Coronary artery (tissue), 2 donors: ENCODE data around the gene CMC2.

Experiments used
- DNase-seq: peaks from one replicate; pipeline ENCODE4 v3.0.0-alpha.2; 2017; ENCODE audit warnings: low spot score
- H3K27ac ChIP-seq, 2 donors: fragments of 200-600 bp; sonication (generic); one replicate each; pipeline ENCODE4 v1.5.1; 2016 to 2019
- H3K4me3 ChIP-seq: fragments of 200-600 bp; sonication (generic); 2 replicates; pipeline ENCODE4 v1.5.1; 2016; ENCODE audit warnings: mild to moderate bottlenecking, moderate library complexity
- TF ChIP-seq, protein P1 (sequence below): fragments of 200-600 bp; sonication (generic); IDR thresholded peaks from one replicate; pipeline ENCODE4 v1.5.1; 2019; ENCODE audit warnings: antibody characterized with exemption

CMC2 gene

DNA sequence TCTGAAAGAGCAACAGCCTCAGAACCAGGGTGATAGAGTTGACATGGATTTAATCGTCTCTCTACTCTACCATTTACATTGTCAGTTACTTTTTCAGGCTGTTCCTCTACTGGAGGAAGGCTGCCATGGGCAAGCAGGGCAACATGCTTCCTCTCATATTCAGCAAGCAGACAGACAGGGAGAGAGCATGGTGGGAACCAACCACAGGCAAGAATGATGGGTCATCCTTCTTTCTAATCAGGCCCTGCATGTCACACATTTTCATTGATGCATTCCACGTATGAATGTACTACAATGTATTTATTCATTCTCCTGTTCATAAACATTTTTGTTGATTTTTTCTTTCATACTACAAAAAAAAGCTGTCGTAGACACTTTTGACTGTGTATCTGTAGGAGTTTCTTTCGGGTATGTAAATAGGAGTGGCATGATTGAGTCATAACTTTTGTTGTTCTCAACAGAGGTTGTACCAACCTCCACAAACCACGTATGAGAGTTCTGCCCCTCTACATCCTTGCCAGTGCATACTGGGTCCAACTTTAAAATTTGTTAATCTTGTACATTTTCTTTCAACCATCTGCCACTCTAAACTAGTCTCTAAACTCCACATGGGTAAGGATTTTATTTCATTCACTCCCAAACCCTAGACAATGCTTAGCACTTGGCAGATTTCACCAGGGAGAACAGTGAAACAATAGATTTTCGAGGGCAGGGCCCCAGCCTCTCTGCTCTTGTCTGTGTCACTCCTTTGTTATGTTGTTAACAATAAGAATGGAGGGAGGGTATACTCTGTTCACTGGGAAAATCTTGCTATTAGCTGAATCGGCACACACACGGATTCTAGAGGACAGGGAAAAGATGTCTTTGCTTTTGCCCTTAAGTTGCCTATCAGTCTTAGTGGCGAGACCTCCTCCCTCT, 58.7 kb downstream of the CMC2 start:
- TF ChIP-seq, protein P1, sequence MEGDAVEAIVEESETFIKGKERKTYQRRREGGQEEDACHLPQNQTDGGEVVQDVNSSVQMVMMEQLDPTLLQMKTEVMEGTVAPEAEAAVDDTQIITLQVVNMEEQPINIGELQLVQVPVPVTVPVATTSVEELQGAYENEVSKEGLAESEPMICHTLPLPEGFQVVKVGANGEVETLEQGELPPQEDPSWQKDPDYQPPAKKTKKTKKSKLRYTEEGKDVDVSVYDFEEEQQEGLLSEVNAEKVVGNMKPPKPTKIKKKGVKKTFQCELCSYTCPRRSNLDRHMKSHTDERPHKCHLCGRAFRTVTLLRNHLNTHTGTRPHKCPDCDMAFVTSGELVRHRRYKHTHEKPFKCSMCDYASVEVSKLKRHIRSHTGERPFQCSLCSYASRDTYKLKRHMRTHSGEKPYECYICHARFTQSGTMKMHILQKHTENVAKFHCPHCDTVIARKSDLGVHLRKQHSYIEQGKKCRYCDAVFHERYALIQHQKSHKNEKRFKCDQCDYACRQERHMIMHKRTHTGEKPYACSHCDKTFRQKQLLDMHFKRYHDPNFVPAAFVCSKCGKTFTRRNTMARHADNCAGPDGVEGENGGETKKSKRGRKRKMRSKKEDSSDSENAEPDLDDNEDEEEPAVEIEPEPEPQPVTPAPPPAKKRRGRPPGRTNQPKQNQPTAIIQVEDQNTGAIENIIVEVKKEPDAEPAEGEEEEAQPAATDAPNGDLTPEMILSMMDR, result no peak
- Histone ChIP-seq H3K27ac (no peak overlapping the region), H3K4me3 (no peak overlapping the region)
- no peak for DNase-seq

DNA sequence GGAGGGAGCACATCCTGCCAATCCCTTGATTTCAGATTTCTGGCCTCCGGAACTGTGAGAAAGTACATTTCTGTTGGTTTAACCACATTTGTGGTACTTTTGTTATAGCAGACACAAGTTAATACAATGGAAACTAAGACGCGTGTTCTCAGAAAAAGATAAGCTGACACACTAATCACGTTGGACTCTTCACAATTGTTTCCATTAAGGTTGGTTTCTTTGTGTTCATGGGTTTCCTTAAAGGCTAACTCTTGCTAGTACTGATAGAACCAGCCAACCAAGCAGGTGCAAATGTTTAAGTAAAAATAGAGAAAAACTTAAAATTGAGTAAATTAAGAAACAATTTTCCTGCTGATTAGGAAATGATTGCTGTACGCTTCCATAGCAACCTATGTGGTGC, 59.4 kb downstream of the CMC2 start:
- Histone ChIP-seq H3K27ac (no peak overlapping the region), H3K4me3 (no peak overlapping the region)
- no peak for DNase-seq
- TF ChIP-seq, protein P1, result no peak

DNA sequence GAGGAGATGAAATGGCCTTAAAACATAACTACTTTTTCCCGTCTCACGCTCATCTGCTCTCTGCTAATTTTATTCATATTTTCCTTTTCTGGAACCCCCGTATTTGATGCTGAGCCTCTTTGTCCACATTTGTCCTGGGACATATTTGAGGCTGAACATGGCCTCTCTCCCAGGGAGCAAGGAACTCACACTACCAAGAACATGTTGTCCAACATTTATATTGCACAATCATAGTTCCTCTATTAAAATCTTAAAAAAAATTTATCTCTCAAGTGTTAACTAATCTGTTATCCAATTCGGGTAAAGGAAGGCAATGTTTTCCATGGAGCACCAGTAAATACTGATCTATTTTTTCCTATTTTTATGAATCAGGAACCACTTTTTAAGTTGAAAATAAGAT, 60.2 kb downstream of the CMC2 start:
- Histone ChIP-seq H3K27ac (no peak overlapping the region), H3K4me3 (no peak overlapping the region)
- DNase-seq, result no peak
- TF ChIP-seq, protein P1, result no peak

DNA sequence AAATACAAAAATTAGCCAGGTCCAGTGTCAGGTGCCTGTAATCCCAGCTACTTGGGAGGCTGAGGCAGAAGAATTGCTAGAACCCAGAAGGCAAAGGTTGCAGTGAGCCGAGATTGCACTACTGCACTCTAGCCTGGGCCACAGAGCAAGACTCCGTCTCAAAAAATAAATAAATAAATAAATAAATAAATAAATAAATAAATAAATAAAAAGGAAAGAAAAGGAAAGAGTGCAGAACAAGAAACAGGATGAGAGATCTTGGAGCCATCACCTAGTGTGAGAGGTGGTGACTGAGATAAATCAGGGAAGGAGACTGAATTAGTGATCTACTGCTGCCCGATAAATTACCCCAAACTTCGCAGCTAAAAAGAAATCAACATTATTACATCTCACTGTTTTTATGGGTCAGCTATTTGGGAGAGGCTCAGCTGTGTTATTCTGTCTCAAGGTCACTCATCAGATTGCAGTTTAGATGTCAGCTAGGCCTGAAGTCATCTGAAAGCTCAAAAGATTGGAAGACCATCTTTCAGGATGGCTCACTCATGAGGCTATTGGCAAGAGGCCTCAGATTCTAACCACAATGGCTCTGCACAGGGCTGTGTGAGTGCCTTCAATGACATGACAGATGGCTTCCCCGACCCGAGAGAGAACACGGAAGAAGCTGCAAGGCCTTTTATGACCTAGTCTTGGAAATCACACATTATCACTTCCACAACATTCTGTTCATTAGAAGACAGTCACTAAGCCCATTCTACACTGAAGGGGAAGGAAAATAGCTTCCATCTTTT, 66.4 kb downstream of the CMC2 start:
- H3K27ac ChIP-seq, result no peak overlapping the region
- DNase-seq, result no peak
- TF ChIP-seq, protein P1, result no peak
- H3K4me3 ChIP-seq, result no peak overlapping the region

DNA sequence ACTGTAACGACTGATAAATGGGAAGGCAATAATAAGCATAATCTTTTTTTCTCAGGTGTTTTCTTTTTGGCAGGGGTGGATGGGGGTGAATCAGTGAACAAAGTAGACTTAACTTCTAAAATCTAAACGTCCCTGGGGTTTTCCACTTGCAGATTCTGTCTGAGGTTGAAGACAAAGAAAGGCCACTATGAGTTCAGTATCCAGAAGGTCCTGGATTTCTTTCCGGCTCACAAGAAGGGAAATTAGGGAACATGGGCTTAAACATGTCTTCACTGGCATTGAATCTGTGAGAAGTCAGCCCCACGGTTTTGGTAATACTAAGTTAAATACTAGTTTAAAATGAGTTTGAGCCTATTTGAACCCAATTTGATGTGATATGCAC, 67.8 kb downstream of the CMC2 start:
- TF ChIP-seq, protein P1, result no peak
- no peak for DNase-seq
- no peak overlapping the region for H3K27ac ChIP-seq
- H3K4me3 ChIP-seq, result no peak overlapping the region

DNA sequence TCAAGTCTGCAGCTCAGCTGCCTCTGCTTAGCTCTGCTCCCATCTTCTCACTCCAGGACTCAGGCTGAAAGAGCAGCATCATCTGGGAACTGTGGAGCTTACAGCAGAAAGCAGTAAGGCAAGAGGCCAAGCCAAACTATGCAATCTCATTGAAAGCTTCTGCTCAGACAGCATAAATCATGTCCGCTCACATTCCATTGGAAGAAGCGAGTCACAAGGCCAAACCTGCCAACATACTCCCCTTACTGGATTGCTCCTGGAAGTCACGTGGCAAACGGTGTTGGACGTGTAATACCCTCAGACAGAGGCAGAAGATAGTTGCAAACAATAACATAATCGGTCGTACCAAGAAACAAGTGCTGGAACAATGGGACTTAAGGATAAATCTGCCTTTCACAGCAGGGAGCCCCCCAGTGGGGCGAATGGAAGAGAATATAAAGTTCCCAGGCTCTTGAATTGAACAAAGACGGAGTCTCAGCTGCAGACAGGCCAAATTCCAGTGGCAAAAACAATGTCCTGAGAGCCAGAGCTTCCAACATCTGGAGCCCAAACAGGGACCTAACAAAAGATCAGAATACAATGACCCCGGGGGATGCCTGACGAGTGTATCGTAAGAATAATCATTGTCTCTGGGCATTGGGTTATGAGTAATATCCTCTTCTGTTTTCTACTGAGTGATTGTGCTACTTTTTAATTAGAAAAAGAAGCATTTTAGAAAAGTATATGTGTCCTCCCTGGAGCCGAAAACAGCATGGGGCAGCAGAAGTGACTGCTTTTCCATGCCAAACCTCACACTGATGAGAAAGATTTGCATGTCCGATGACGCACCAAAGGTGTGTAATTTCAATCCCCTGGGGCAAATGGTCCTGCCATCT, 68.4 kb downstream of the CMC2 start:
- no peak overlapping the region for H3K4me3 ChIP-seq
- H3K27ac ChIP-seq, result no peak overlapping the region
- TF ChIP-seq, protein P1, result no peak
- peak; percentile 80 for DNase-seq
